ENCODE results near the gene NBAS.
"Not testable (repeated sequence)": the region's sequence is repeated elsewhere in the genome, so short reads cannot be mapped to it uniquely, and the experiment has no call there.

NBAS gene

DNA sequence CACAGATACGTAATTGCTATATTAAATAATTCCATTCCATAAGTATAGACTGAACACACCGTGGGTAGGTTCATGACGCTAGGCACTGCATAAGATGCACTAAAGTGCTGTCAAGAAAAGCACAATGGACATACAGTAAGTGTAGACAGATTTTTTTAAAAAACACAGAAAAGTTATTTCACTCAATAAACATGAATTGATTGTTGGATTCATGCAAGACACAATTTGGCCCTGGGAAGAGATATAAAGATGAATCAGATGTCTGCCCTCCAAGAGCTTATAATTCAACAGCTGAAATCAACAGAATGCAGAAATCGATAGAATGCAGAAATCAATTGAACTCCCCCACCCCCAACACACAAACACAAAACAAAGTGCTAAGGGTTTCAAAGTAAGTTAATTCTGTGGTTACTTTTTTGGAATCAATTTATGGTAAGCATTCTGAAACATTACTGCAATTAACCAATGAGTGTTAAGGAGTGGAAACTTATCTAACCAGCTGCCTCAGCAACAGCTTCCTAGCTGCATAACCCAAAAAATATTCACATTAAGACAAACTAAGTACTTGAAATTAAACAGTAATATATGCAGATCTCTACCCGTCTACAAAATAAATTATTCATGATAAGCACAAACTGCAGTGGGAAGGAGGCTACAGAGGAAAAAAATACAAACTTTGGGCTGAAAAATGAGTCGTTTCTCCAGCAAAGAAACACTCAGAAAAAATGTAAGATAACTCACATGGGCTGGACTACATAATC, 1.6 kb downstream of the NBAS start:
- no peak for DNase-seq (ENCODE audit: low spot score)

DNA sequence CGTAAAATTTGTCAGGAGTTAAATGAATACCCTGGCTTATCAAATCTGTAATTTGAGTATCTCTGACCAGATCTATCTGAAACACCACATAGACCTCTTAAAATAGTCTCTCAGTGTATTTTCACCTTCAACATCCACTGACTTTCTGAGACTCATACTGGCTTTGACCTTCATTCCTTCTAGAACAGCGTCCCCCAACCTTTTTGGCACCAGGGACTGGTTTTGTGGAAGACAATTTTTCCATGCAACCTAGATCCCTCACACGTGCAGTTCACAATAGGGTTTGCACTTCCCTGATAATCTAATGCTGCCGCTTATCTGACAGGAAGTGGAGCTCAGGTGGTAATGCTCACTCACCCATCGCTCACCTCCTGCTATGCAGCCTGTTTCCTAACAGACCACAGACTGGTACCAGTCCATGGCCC, 3.2 kb downstream of the NBAS start:
- DNase-seq (ENCODE audit: low spot score): no peak

DNA sequence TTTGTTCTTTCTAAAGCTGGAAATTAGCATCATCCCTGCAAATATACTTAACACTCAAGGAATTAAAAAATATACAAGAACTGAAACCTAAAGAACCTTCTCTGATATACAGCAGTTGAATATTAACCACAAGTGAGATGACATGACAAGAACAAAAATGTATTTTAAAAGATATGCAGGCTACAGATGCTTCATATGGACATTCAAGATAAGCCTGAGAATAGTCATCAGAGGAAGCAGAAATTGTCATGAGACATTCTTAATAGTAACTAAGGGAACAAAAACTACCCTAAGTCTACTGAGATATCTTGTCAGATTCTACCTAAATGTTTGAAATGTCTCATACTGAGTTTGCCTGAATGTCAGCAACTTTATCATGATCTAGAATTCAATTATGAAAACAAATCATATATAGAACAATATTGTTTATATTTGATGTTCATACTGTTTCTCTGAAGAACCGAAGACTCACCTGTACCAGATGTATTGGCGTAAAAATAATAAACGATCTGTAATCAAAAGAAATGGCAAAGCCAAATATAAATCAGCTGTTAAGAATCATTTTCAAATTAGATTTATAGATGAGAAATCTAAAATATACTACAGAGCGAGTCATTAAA, 4.7 kb downstream of the NBAS start:
- DNase-seq (ENCODE audit: low spot score): no peak

DNA sequence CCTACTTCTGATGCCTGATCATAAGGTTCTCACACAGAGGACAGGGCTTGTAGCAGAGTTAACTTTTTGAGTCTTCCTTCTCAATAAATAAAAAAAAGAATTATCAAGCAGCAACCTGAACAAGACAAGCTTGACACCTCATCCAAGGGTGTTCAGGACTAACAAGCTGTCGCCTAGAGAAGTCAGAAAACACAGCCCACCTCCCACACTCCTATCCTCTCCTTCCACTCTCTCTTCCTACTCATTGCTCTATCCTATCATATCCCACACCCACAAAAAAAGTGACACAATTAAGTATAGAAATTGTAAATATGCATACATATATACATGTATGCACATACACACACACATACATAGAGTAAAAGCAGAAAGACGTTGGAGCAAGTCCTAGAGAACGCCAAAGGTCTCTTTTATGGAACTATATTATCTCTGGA, 5.4 kb downstream of the NBAS start:
- DNase-seq (ENCODE audit: low spot score): no peak

DNA sequence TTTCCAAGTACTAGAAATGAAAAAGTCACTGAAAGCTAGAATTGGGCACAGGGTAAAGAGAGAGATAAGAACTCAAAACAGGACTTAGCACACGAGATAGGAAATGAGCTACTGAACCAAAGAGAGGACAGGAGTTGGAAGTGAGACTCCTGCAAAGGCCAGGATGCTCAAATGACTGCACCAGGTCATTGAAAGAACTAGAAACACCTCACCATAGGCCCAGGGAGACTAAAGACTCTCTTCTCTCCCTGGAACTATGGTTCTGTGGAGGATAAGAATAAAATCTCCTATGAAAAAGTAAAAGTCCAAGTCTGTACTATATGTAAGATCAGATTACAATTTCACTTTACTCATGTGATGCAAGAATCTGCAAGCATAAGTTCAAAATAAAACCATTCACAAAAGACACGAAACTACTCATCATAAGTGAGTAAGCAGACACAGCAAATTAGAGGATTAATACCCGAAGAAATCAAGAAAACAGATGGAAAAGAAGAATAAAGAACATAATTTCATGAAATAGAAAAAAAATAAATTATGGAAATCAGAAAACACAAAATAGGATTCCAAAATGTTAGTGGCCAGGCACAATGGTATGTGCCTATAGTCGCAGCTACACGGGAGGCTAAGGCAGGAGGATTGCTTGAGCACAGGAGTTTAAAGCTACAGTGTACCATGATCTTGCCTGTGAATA, 6.5 kb downstream of the NBAS start:
- no peak for DNase-seq (ENCODE audit: low spot score)

DNA sequence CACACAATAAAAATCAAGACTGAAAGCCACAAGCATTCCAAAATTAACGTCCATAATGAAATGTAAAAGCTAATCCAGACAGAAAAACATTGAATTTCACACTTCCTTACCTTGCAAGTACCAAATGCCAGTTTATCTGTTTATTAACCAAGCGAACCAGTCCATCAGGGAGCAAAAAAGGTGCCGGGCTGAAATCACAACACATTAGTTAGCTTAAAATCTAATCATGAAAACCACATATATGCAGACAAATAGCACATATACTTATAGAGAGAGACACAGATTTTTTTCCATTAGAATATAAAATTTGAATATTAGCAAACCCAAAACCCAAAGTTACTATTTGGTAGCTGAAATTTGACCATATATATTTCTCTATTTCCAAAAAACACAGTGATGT, 7.2 kb downstream of the NBAS start:
- DNase-seq (ENCODE audit: low spot score): no peak

DNA sequence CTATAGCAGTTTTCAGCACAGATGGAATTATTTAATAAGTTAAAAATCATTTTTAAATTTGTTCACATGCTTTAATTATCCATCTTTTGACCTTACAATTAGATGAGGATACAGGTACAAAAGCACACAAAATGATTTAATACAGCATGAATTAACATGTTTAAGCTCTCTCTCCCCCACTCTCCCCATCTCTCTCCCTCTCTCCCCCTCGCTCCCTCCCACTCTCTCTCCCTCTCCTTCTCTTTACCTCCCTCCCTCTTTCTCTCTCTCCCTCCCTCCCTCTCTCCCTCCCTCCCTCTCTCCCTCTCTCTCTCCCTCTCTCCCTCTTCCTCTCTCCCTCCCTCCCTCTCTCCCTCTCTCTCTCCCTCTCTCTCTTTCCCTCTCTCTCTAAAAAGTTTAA, 7.6 kb downstream of the NBAS start:
- DNase-seq (ENCODE audit: low spot score): no peak

DNA sequence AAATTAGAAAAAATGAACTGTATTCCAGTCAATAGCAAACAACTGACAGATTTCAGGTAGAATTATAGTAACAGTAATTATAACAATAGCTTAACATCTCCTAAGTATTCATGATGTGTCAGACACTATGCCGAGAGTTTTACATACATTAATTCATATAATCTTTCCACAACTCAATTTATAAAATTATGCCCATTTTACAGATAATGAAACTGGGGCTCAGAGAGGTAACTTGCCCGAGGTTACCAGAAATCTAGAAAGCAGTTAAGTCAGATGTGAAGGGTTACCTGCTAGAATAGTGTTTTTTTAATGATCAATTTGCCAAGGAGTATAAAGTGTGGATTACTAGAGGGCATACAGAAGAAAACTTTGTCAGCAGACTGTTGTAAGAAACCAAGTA, 12.2 kb downstream of the NBAS start:
- no peak for DNase-seq (ENCODE audit: low spot score)

DNA sequence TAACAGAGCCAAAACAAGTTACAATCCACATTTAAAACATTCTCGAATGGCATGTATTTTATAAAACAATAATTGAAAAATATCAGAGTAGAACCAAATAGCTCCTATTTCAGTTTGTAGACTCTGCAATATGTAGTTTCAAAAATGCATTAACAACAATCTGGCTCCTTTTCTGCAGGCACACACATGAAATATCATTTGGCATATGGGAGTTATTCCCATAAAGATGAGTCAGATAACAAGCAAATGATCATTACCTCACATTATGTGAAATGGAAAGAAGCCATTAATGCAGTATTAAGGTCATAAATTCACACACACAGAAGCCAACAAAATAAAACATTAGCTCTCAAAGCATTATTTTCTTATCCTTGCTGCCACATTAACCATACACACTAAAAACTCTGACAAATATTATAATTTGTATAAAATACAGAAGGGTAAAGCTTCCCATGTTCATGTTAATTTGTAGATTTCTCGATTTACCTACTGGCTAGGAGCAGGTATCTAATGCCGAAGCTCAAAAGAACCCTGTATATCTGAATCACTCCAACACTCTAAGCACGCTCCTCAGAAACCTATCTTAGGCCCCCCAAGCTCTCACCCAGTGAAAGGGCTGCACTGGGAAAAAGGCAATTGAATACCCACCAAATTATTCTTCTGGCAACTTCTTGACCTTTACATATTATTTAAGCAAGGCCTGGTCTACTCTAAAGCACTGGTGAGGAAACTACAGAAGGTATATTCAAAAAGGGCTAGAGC, 13.8 kb downstream of the NBAS start:
- DNase-seq (ENCODE audit: low spot score): no peak

DNA sequence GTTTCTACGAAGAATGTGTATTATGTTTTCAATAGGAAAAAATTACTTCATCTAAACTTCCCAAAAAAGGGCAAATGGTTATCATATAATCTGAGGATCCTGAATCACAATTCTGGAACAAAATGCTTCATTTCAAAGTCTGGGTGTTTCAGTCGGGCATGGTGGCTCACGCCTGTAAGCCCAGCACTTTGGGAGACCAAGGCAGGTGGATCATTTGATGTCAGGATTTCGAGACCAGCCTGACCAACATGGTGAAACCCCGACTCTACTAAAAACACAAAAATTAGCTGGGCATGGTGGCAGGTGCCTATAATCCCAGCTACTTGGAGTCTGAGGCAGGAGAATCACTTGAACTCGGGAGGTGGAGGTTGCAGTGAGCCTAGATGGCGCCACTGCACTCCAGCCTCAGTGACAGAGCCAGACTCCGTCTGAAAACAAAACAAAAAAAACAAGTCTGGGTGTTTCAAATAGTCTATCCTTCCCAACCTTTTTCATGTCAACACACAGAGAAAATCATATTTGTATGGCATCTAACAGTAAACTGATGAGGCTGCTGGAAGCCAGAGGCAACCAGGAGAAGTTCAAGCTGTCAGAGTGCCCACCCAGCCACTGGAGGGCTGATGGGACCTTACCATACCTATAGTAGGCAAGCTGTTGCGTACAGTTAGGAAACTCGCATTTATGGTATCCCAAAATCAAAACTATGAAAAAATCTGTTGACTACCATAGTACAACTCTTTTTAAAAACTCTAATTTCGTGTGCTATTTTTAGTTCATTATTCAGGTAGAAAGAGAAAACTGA, 14.6 kb downstream of the NBAS start:
- DNase-seq (ENCODE audit: low spot score): no peak

DNA sequence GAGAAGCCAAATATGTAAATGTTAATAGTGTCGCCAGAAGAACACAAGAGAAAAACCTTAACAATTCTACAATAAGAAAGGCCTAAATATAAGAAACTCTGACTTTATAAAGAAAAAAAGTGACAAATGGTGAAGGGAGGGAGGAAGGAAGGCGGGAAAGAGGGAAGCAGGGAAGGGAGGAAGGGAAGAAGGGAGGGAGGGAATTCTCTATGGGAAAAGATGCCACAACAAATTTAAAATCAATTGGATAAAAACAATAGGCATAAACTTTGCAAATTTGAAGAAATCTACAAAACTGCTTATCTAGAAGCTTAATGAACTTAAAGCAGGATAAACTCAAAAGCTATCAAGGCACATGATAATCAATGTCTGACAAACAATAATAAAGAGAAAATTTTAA, 16.9 kb downstream of the NBAS start:
- DNase-seq (ENCODE audit: low spot score): no peak

DNA sequence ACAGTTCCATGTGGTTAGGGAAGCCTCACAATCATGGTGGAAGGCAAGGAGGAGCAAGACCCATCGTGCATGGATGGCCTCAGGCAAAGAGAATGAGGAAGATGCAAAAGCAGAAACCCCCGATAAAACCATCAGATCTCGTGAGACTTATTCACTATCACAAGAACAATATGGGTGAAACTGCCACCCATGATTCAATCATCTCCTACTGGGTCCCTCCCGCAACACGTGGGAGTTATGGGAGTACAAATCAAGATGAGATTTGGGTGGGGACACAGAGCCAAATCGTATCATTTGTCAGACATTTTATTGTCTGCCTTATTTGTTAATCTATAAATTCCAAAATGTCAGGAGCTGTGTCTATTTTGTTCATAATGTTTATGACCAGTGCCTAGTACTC, 17.6 kb downstream of the NBAS start:
- DNase-seq (ENCODE audit: low spot score): no peak

DNA sequence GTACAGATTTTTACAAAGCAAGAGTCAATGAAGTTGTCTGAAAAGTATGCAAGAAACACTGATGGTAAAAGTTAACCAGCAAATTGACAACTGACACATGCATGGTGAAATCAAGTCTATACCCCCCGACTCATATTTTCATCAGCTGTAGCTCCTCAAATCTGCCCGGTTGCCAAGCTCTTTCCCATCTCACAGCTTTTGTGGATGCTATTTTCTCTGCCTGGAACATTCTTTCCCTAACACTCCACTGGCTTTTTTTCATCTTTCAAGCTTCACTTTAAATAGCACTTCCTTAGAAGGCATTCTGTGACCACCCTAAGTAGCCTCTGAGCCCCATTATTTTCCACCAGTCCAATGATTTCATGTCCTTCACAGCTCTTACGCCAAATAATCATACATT, 18.1 kb downstream of the NBAS start:
- DNase-seq (ENCODE audit: low spot score): no peak

DNA sequence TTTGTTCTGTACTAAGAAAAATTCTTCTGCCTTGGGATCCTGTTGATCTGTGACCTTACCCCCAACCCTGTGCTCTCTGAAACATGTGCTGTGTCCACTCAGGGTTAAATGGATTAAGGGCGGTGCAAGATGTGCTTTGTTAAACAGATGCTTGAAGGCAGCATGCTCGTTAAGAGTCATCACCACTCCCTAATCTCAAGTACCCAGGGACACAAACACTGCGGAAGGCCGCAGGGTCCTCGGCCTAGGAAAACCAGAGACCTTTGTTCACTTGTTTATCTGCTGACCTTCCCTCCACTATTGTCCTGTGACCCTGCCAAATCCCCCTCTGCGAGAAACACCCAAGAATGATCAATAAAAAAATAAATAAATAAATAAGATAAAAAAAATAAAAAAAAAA, 18.9 kb downstream of the NBAS start:
- not testable (repeated sequence) for DNase-seq (ENCODE audit: low spot score)

DNA sequence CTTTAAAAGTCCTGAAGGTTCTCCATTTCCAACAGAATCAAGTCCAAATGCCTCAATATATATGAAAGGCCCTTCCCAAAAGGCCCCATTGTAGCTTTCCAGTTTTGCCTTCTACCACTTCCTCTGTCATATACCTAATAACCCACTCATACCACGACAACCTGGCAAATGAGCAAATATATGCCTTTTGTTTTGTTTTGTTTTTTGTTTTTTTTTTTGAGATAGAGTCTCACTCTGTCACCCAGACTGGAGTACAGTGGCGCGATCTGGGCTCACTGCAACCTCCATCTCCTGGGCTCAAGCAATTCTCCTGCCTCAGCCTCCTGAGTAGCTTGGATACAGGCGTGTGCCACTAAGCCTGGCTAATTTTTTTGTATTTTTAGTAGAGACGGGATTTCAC, 20.6 kb downstream of the NBAS start:
- DNase-seq (ENCODE audit: low spot score): not testable (repeated sequence)

DNA sequence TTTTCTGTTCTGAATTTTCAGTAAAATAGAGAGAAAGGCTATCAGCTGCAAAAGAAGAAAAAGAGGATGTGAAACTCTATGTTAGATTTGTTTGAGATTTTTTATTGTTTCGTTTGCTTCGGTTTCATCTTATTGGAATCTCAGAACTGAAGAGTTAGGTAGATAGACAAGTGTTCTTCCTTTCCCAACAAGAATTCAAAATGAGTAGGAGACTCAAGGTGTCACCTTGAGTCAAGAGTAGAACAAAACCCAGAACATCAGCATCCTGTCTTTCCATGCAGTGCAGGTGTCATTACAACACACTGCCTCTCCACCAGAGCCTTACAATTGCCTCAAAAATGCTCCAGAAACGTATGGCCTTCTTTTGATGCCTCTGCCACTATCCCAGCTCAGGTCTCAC, 21.1 kb downstream of the NBAS start:
- DNase-seq (ENCODE audit: low spot score): peak; percentile 13

DNA sequence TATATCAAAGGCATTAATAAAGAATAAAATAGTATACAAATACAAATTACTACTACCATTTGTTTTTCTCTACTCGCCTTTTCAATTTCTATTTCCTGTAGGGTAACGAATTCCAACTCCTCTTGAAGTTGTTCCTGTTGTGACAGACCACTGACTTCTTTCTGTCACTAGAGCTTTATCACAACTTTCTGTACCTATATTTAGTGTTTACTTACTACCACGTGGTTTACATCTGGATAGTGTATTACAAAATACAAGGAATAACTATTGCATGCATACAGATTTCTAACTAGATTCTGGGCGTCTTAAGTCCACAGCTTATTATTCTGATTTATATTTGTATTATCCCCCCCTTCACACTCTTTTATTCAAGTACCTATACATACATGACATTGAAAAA, 22.3 kb downstream of the NBAS start:
- DNase-seq (ENCODE audit: low spot score): no peak

DNA sequence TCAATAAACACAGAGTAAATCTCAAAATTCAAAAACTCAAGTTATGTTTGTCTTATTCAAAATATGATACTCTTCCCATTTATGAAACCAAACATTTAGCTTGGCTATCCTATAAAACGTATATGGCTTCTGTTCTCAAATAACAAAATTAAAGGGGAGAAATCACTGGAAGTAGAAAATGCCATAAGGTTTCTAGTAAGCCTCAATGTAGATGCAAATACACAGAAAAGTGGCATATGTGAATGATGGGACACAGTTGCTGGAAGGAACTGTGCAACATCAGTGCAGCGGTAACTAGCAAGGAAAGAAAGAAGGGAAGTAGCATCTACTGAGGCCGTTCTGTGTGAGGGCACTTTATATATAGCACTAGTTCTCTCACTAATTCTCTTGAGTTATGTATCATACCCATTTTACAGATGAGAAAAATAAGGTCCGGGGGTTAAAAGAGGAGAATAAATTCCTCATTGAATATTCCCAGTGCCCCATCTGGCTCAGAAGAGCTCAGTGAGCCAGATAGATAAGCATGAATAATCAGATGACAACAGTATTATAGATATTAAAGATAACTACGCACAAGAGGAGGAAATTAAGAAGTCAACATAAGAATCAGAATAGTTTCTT, 27.2 kb downstream of the NBAS start:
- no peak for DNase-seq (ENCODE audit: low spot score)

DNA sequence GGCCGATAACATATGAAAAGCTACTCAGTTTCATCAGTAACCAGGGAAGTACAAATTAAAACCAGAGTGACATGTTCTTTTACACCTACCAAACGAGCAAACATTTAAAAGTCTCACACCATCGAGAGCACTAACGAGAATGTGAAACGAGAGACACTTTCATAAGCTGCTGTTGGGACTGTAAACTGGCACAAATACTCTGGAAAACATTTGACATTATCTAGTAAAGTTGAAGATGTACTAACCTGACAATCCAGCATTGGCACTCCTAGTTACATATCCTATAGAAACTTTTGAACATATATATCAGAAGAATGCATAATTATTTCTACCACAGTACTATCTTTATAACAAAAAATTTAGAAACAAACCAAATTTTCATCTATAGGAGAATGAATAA, 28.1 kb downstream of the NBAS start:
- no peak for DNase-seq (ENCODE audit: low spot score)

DNA sequence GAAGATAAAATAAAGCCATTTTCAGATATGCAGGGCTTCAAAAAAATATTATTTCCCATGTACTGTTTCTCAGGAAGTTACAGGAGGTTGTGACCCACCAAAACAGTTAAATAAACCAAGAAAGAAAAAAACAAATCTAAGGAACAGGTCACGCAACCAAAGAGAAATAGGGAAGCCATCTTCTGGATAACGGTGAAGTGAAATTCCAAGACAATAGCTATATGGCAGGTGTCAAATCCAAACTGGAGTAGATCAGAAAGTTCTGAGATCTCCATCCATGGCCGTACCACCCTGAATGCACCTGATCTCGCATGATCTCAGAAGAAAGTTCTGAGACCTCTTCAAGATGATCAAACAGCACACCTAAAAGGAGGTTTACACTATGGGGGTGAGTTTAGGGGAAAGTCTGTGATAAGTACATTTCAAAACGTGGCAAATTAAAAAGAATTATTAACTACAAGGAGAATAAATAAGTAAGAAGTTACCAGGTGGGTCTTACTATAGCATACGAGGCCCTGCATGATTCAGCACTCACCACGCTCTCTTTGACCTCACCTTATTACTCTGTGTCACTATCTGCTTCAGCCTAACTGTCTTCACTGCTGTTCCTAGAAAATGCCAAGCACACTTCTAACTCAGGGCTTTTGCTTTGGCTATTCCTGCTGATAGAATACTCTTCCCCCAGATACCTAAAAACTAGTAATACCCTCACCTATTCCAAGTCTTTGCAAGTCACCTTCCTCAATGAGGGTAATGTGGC, 29.9 kb downstream of the NBAS start:
- DNase-seq (ENCODE audit: low spot score): no peak
